ENCODE measurements around the gene RNF111. TPM values are rescaled to one million over a fixed set of nuclear protein-coding genes. Genes with fewer than 3 reads are reported as not detected.

The RNF111 gene
- total RNA-seq, 1 experiment from 2014 or later = 13.3 TPM

DNA sequence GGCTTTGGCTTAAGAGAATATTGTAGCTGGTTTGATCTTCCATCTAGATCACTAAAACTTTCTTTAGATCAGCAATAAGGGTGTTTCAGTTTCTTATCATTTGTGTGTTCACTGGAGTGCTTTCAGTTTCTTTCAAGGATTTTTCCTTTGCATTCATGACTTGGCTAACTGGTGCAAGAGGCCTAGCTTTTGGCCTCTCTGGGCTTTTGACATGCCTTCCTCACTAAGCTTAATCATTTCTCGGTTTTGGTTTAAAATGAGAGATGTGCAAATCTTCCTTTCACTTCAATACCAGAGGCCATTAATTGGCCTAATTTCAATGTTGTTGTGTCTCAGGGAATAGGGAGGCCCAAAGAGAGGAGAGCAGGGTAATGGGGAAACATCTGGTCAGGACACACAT is 87.1 kb downstream of the RNF111 start:
- H3K4me2 ChIP-seq (ENCODE audit: low read length) = no peak overlapping the region
- no peak for DNase-seq
- no peak overlapping the region for H2AFZ ChIP-seq (ENCODE audit: low read length)
- no TSS peak for BruUV-seq (replicated peaks)
- H3K27me3 ChIP-seq (ENCODE audit: low read length) = no peaks in the 10 kb centered on the region
- no peak for ATAC-seq
- intact Hi-C loops (cut with micrococcal nuclease) = no loop called here
- TF ChIP-seq EZH2phosphoT487 (IDR thresholded peaks at IDR 0.05; ENCODE audit: borderline replicate concordance, low read length) (no peak), EZH2 (IDR thresholded peaks at IDR 0.05; ENCODE audit: low read length, unreplicated experiment) (no peak), CTCF (conservative IDR thresholded peaks at IDR 0.05; ENCODE audit: low read depth, low read length) (no peak)
- H3F3A ChIP-seq (ENCODE audit: low read length, unreplicated experiment) = no peaks in the 10 kb centered on the region
- H3K9me2 ChIP-seq (replicated peaks; ENCODE audit: low read length) = no peaks in the 10 kb centered on the region
- no peaks in the 10 kb centered on the region for H3K79me2 ChIP-seq (ENCODE audit: low read length)
- POLR2A ChIA-PET (ENCODE audit: unreplicated experiment) = no interaction called here
- no peaks in the 10 kb centered on the region for H4K20me1 ChIP-seq (ENCODE audit: low read length)
- no peaks in the 10 kb centered on the region for H3K9me3 ChIP-seq (ENCODE audit: low read length)
- H3K4me1 ChIP-seq (ENCODE audit: insufficient read depth, low read length) = no peaks in the 10 kb centered on the region
- CTCF ChIA-PET = no interaction called here
- H3K9ac ChIP-seq (ENCODE audit: low read length) = no peak overlapping the region
- H3K4me3 ChIP-seq (ENCODE audit: low read length) = no peak overlapping the region
- no peak overlapping the region for H3K27ac ChIP-seq (ENCODE audit: low read length)
- peaks cover 11% of the 10 kb centered on the region; the same call in 1 of the 2 replicates for H3K36me3 ChIP-seq (ENCODE audit: low read depth, low read length)

DNA sequence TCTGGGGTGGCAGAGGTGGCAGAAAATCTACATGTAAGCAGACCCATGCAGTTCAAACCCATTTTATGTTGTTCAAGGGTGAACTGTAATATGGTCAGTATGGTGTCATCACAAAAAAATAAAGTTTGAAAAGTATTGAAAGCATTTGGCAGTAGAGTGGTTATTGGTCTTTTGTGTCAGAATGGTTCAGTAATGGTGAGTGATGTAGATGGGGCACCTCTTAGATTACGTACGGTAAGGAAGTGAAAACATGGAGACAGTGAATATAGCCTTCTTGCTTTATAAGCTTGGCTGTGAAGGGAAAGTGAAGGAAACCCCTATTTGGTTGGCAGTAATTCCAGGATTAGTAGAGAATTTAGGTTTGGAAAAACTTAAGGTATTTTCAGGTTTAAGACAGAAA is 100.3 kb downstream of the RNF111 start:
- Histone ChIP-seq H3K4me2 (ENCODE audit: low read length) (no peak overlapping the region), H3K4me1 (ENCODE audit: insufficient read depth, low read length) (no peaks in the 10 kb centered on the region), H3K27me3 (ENCODE audit: low read length) (no peaks in the 10 kb centered on the region), H3F3A (ENCODE audit: low read length, unreplicated experiment) (no peaks in the 10 kb centered on the region), H3K79me2 (ENCODE audit: low read length) (no peaks in the 10 kb centered on the region), H4K20me1 (ENCODE audit: low read length) (no peaks in the 10 kb centered on the region), H3K27ac (ENCODE audit: low read length) (no peak overlapping the region), H3K36me3 (ENCODE audit: low read depth, low read length) (peaks cover 3% of the 10 kb centered on the region), H2AFZ (ENCODE audit: low read length) (no peak overlapping the region), H3K9me2 (replicated peaks; ENCODE audit: low read length) (no peaks in the 10 kb centered on the region), H3K9me3 (ENCODE audit: low read length) (no peaks in the 10 kb centered on the region), H3K4me3 (ENCODE audit: low read length) (no peak overlapping the region), H3K9ac (ENCODE audit: low read length) (no peak overlapping the region)
- no TSS peak for BruUV-seq (replicated peaks)
- TF ChIP-seq EZH2phosphoT487 (IDR thresholded peaks at IDR 0.05; ENCODE audit: borderline replicate concordance, low read length) = no peak
- TF ChIP-seq CTCF (conservative IDR thresholded peaks at IDR 0.05; ENCODE audit: low read depth, low read length) = no peak
- TF ChIP-seq EZH2 (IDR thresholded peaks at IDR 0.05; ENCODE audit: low read length, unreplicated experiment) = no peak
- intact Hi-C loops (cut with micrococcal nuclease) = loop anchor here (10.0 kb wide), 1 partner anchor 183 kb away; no protein-coding TSS in a partner anchor
- ATAC-seq (no peak), DNase-seq (no peak)
- POLR2A ChIA-PET (ENCODE audit: unreplicated experiment) = no interaction called here
- CTCF ChIA-PET = no interaction called here

DNA sequence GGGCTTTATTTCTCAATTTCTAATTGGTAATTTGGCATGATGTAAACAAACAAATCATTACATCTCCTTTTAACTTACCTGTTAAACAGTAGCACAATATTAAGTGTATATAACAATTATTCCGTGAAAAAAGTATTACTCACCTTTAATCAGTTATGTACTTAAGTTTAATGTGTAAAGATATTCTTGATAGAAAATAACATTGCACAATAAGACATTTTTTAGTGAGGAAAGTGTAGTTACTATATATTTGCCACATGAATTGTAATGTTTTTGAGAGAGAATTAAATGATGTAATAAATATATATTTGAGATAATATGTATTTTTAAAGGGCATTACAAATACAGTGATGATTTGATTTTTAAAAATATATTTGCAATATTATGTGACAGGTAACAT is 106.6 kb downstream of the RNF111 start:
- H3K9ac ChIP-seq (ENCODE audit: low read length) = no peak overlapping the region
- CTCF ChIA-PET = no interaction called here
- peaks cover 16% of the 10 kb centered on the region for H3K36me3 ChIP-seq (ENCODE audit: low read depth, low read length)
- POLR2A ChIA-PET (ENCODE audit: unreplicated experiment) = no interaction called here
- H3K4me2 ChIP-seq (ENCODE audit: low read length) = no peak overlapping the region
- H2AFZ ChIP-seq (ENCODE audit: low read length) = no peak overlapping the region
- no peaks in the 10 kb centered on the region for H4K20me1 ChIP-seq (ENCODE audit: low read length)
- no peak overlapping the region for H3K4me3 ChIP-seq (ENCODE audit: low read length)
- TF ChIP-seq EZH2phosphoT487 (IDR thresholded peaks at IDR 0.05; ENCODE audit: borderline replicate concordance, low read length) = no peak
- no peak for TF ChIP-seq CTCF (conservative IDR thresholded peaks at IDR 0.05; ENCODE audit: low read depth, low read length)
- TF ChIP-seq EZH2 (IDR thresholded peaks at IDR 0.05; ENCODE audit: low read length, unreplicated experiment) = no peak
- no peaks in the 10 kb centered on the region for H3F3A ChIP-seq (ENCODE audit: low read length, unreplicated experiment)
- intact Hi-C loops (cut with micrococcal nuclease) = no loop called here
- no peak overlapping the region for H3K27ac ChIP-seq (ENCODE audit: low read length)
- BruUV-seq (replicated peaks) = no TSS peak
- DNase-seq (no peak), ATAC-seq (no peak)
- H3K9me3 ChIP-seq (ENCODE audit: low read length) = no peaks in the 10 kb centered on the region
- H3K9me2 ChIP-seq (replicated peaks; ENCODE audit: low read length) = no peaks in the 10 kb centered on the region
- H3K27me3 ChIP-seq (ENCODE audit: low read length) = no peaks in the 10 kb centered on the region
- no peaks in the 10 kb centered on the region for H3K4me1 ChIP-seq (ENCODE audit: insufficient read depth, low read length)
- no peaks in the 10 kb centered on the region for H3K79me2 ChIP-seq (ENCODE audit: low read length)
